Adrenal gland (tissue), 5 donors: ENCODE results near the gene KATNAL2.

Source experiments
- CTCF ChIP-seq, 6 experiments: fragments of 450-650 bp in 4 of 6; fragments of 200-600 bp in 2 of 6; sonication (generic) in 1 of 6; IDR thresholded peaks; 1 replicate in 5 of 6; 2 replicates in 1 of 6; pipeline versions ENCODE4 v1.5.1 to v1.8.0; 2016 to 2021; ENCODE audit warnings: antibody characterized with exemption in 6 of 6, mild to moderate bottlenecking in 2 of 6, moderate library complexity in 1 of 6
- POLR2A ChIP-seq, 2 donors: fragments of 450-650 bp; IDR thresholded peaks; one replicate each; pipeline ENCODE4 v1.6.1; 2017; ENCODE audit warnings: antibody characterized with exemption in 2 of 2, mild to moderate bottlenecking in 2 of 2, moderate library complexity in 1 of 2
- donor health status: DM: no; HTN: no; CAD: no.

GRCh38 chr18:47032945-47033344, 115.5 kb downstream of the KATNAL2 start:
- no peak for TF ChIP-seq CTCF (IDR thresholded peaks at IDR 0.05)
- no peak for TF ChIP-seq POLR2A (IDR thresholded peaks at IDR 0.05)
